H1 (cell line): Measurements from ENCODE around the gene TCF20. TPM values are rescaled to one million over a fixed set of nuclear protein-coding genes. Genes with fewer than 3 reads are reported as not detected.

ENCODE experiments used
- CTCF ChIA-PET: fragments of 300-600 bp; sonication (Branson Sonifier 250); formaldehyde crosslinking; loops from one replicate; lab custom pipeline; 2021; ENCODE audit not compliant: partially characterized antibody; lab: Charles Lee
- POLR2A ChIA-PET: fragments of 300-600 bp; sonication (Branson Sonifier 250); formaldehyde crosslinking; loops from one replicate; lab custom pipeline; 2021; ENCODE audit warnings: inconsistent platforms; ENCODE audit not compliant: partially characterized antibody; lab: Charles Lee
- DNase-seq, 2 experiments: peaks; one replicate each; pipeline versions ENCODE4 v3.0.0 to v3.0.0-alpha.2; 2010 to 2022; ENCODE audit warnings: low spot score in 2 of 2, low read depth in 1 of 2, mixed read lengths in 1 of 2
- FAIRE-seq: peaks from 2 replicates; lab custom pipeline; 2011; peaks lifted over from hg19 to GRCh38; lab: Jason Lieb, UNC
- H2AFZ ChIP-seq: 2 replicates; pipeline ENCODE4 v1.8.1; 2012; ENCODE audit warnings: low read length, inconsistent platforms
- H2AK5ac ChIP-seq: 2 replicates; pipeline ENCODE4 v1.6.1; 2013; ENCODE audit warnings: low read depth, low read length
- H2BK120ac ChIP-seq: replicated peaks from 2 replicates; pipeline ENCODE3; 2013; ENCODE audit warnings: low read depth, low read length, inconsistent platforms
- H2BK12ac ChIP-seq: 2 replicates; pipeline ENCODE4 v1.6.1; 2013; ENCODE audit warnings: low read depth, low read length
- H2BK15ac ChIP-seq: 2 replicates; pipeline ENCODE4 v1.6.1; 2013; ENCODE audit warnings: low read length
- H2BK20ac ChIP-seq: 2 replicates; pipeline ENCODE4 v1.6.1; 2013; ENCODE audit warnings: low read length
- H2BK5ac ChIP-seq: 2 replicates; pipeline ENCODE4 v1.6.1; 2013; ENCODE audit warnings: low read depth, low read length
- H3K14ac ChIP-seq: 2 replicates; pipeline ENCODE4 v1.6.1; 2013; ENCODE audit warnings: inconsistent platforms; ENCODE audit not compliant: insufficient read length
- H3K18ac ChIP-seq: 2 replicates; pipeline ENCODE4 v1.6.1; 2013; ENCODE audit warnings: low read length; ENCODE audit errors: extremely low read depth
- H3K23ac ChIP-seq: 2 replicates; pipeline ENCODE4 v1.6.1; 2013; ENCODE audit warnings: inconsistent platforms; ENCODE audit not compliant: insufficient read length
- H3K23me2 ChIP-seq: 2 replicates; pipeline ENCODE4 v1.6.1; 2013; ENCODE audit warnings: low read depth, low read length
- H3K27ac ChIP-seq: 2 replicates; pipeline ENCODE4 v1.6.1; 2011; ENCODE audit warnings: low read depth, low read length, inconsistent platforms
- H3K27me3 ChIP-seq, 4 experiments: replicated peaks in 1 of 4; 1 replicate in 1 of 4; 2 replicates in 3 of 4; pipeline versions ENCODE4 v1.6.1 to v1.8.1; 2011 to 2013; ENCODE audit warnings: low read length in 3 of 4, mild to moderate bottlenecking in 3 of 4, inconsistent platforms in 2 of 4, mixed read lengths in 2 of 4, moderate library complexity in 1 of 4; ENCODE audit not compliant: control insufficient read depth in 3 of 4, insufficient read depth in 3 of 4; ENCODE audit errors: extremely low read depth in 1 of 4
- H3K36me3 ChIP-seq, 4 experiments: 2 replicates each; pipeline versions ENCODE4 v1.6.1 to v1.8.1; 2011 to 2013; ENCODE audit warnings: mild to moderate bottlenecking in 4 of 4, low read length in 3 of 4, moderate library complexity in 2 of 4, control low read depth in 1 of 4, inconsistent platforms in 1 of 4; ENCODE audit not compliant: insufficient read depth in 4 of 4, control insufficient read depth in 2 of 4
- H3K4ac ChIP-seq: replicated peaks from 2 replicates; pipeline ENCODE3; 2013; ENCODE audit warnings: low read length, low read depth, mixed read lengths, inconsistent platforms; ENCODE audit not compliant: insufficient read length
- H3K4me1 ChIP-seq, 4 experiments: replicated peaks in 1 of 4; 1 replicate in 1 of 4; 2 replicates in 3 of 4; pipeline versions ENCODE4 v1.6.1 to v1.8.1; 2011 to 2013; ENCODE audit warnings: low read length in 3 of 4, inconsistent platforms in 2 of 4, mixed read lengths in 1 of 4; ENCODE audit not compliant: insufficient read depth in 4 of 4, control insufficient read depth in 3 of 4
- H3K4me2 ChIP-seq, 2 experiments: 2 replicates each; pipeline versions ENCODE4 v1.6.1 to v1.8.1; 2011 to 2013; ENCODE audit warnings: low read depth in 2 of 2, low read length in 2 of 2, control low read depth in 1 of 2, inconsistent platforms in 1 of 2, mild to moderate bottlenecking in 1 of 2; ENCODE audit not compliant: insufficient read depth in 1 of 2
- H3K4me3 ChIP-seq, 4 experiments: fragments of 200-600, 300-600 bp in 1 of 4; sonication (generic), shearing (Covaris generic), sonication (Bioruptor Twin) in 1 of 4; 2 replicates each; pipeline versions ENCODE4 v1.5.1 to v1.8.1; 2011 to 2016; ENCODE audit warnings: low read length in 4 of 4, low read depth in 3 of 4, control low read depth in 2 of 4, inconsistent platforms in 2 of 4, mild to moderate bottlenecking in 2 of 4, mixed read lengths in 1 of 4, moderate library complexity in 1 of 4; ENCODE audit not compliant: insufficient read depth in 2 of 4; ENCODE audit errors: extremely low read depth in 1 of 4
- H3K56ac ChIP-seq: replicated peaks from 2 replicates; pipeline ENCODE3; 2013; ENCODE audit warnings: low read depth, mild to moderate bottlenecking, mixed read lengths, low read length, inconsistent platforms; ENCODE audit not compliant: insufficient read length
- H3K79me1 ChIP-seq: 2 replicates; pipeline ENCODE4 v1.6.1; 2013; ENCODE audit warnings: low read depth, low read length, control low read depth
- H3K79me2 ChIP-seq, 2 experiments: 2 replicates each; pipeline versions ENCODE4 v1.6.1 to v1.8.1; 2012 to 2013; ENCODE audit warnings: low read length in 2 of 2, mild to moderate bottlenecking in 2 of 2, inconsistent platforms in 1 of 2; ENCODE audit not compliant: insufficient read depth in 2 of 2, control insufficient read depth in 1 of 2
- H3K9ac ChIP-seq, 4 experiments: replicated peaks in 1 of 4; 1 replicate in 1 of 4; 2 replicates in 3 of 4; pipeline versions ENCODE4 v1.6.1 to v1.8.1; 2011 to 2013; ENCODE audit warnings: low read depth in 3 of 4, low read length in 3 of 4, control low read depth in 2 of 4, mild to moderate bottlenecking in 2 of 4, moderate library complexity in 2 of 4, inconsistent platforms in 1 of 4; ENCODE audit errors: extremely low read depth in 1 of 4
- H3K9me3 ChIP-seq, 2 experiments: 2 replicates each; pipeline versions ENCODE4 v1.6.1 to v1.8.1; 2012 to 2013; ENCODE audit warnings: mild to moderate bottlenecking in 2 of 2, moderate library complexity in 2 of 2, control low read depth in 1 of 2, inconsistent platforms in 1 of 2, low read depth in 1 of 2, low read length in 1 of 2, mixed read lengths in 1 of 2; ENCODE audit not compliant: insufficient read depth in 2 of 2
- H4K20me1 ChIP-seq, 2 experiments: replicated peaks in 1 of 2; 2 replicates each; pipeline versions ENCODE3 to v1.8.1; 2011 to 2013; ENCODE audit warnings: inconsistent platforms in 2 of 2, low read length in 2 of 2, mild to moderate bottlenecking in 1 of 2; ENCODE audit not compliant: insufficient read depth in 2 of 2, control insufficient read depth in 1 of 2
- H4K5ac ChIP-seq: 2 replicates; pipeline ENCODE4 v1.6.1; 2013; ENCODE audit warnings: low read length, low read depth, mixed read lengths, inconsistent platforms; ENCODE audit not compliant: insufficient read length
- H4K8ac ChIP-seq: 2 replicates; pipeline ENCODE4 v1.8.0; 2013; ENCODE audit warnings: mild to moderate bottlenecking, moderate library complexity, low read length, inconsistent platforms; ENCODE audit not compliant: insufficient read depth; ENCODE audit errors: extremely low read depth
- H4K91ac ChIP-seq: replicated peaks from 2 replicates; pipeline ENCODE3; 2013; ENCODE audit warnings: low read length, mixed read lengths, inconsistent platforms; ENCODE audit not compliant: insufficient read length
- BRCA1 ChIP-seq: IDR thresholded peaks from 2 replicates; pipeline ENCODE4 v1.6.1; 2012; ENCODE audit warnings: low read depth, low read length, improper control_type of control experiment
- CHD2 ChIP-seq: IDR thresholded peaks from 2 replicates; pipeline ENCODE4 v1.6.1; 2012; ENCODE audit warnings: low read length, improper control_type of control experiment
- EGR1 ChIP-seq: IDR thresholded peaks from 2 replicates; pipeline ENCODE4 v1.6.1; 2011; ENCODE audit warnings: low read depth, low read length, borderline replicate concordance
- GTF2F1 ChIP-seq: IDR thresholded peaks from 2 replicates; pipeline ENCODE4 v1.6.1; 2012; ENCODE audit warnings: low read depth, low read length, improper control_type of control experiment, borderline replicate concordance
- HDAC2 ChIP-seq, 2 experiments: fragments of 300-600 bp in 1 of 2; sonication (generic) in 1 of 2; IDR thresholded peaks; 2 replicates each; pipeline ENCODE4 v1.6.1; 2011 to 2012; ENCODE audit warnings: low read depth in 2 of 2, low read length in 2 of 2, mild to moderate bottlenecking in 2 of 2, moderate library complexity in 2 of 2, borderline replicate concordance in 1 of 2, inconsistent platforms in 1 of 2
- HDAC6 ChIP-seq: IDR thresholded peaks from one replicate; pipeline ENCODE4 v1.7.1; 2012; ENCODE audit warnings: low read depth, mild to moderate bottlenecking, inconsistent platforms, low read length, moderate library complexity
- JUND ChIP-seq: IDR thresholded peaks from 2 replicates; pipeline ENCODE4 v1.6.1; 2011; ENCODE audit warnings: mild to moderate bottlenecking, improper control_type of control experiment, low read length
- KDM1A ChIP-seq: fragments of 200-600, 300-600 bp; sonication (generic); IDR thresholded peaks from 2 replicates; pipeline ENCODE4 v1.7.1; 2016; ENCODE audit warnings: mild to moderate bottlenecking, low read length, borderline replicate concordance
- POLR2AphosphoS5 ChIP-seq: IDR thresholded peaks from 2 replicates; pipeline ENCODE4 v1.6.1; 2011; ENCODE audit warnings: low read depth, low read length
- RNF2 ChIP-seq: fragments of 200-900, 300-1000 bp; sonication (generic); IDR thresholded peaks from 2 replicates; pipeline ENCODE4 v1.7.1; 2016; ENCODE audit warnings: borderline replicate concordance, low read depth, mild to moderate bottlenecking, antibody characterized with exemption, low read length; ENCODE audit not compliant: poor library complexity, severe bottlenecking; ENCODE audit errors: missing control alignments
- SIRT6 ChIP-seq: IDR thresholded peaks from one replicate; pipeline ENCODE4 v1.7.1; 2012; ENCODE audit warnings: low read length, inconsistent platforms
- SIX5 ChIP-seq: IDR thresholded peaks from 2 replicates; pipeline ENCODE4 v1.6.1; 2011; ENCODE audit warnings: mild to moderate bottlenecking, low read depth, low read length
- SP1 ChIP-seq: IDR thresholded peaks from 2 replicates; pipeline ENCODE4 v1.6.1; 2011; ENCODE audit warnings: low read depth, low read length
- SUZ12 ChIP-seq: fragments of 200-600 bp; sonication (generic); IDR thresholded peaks from 2 replicates; pipeline ENCODE4 v1.6.1; 2012; ENCODE audit warnings: mild to moderate bottlenecking, inconsistent platforms, low read length, moderate library complexity, mixed read lengths
- TAF7 ChIP-seq: optimal IDR thresholded peaks from 2 replicates; pipeline ENCODE3; 2011; ENCODE audit warnings: low read depth, mild to moderate bottlenecking, inconsistent platforms, low read length, moderate library complexity, borderline replicate concordance
- WGBS, 2 experiments: shearing (Covaris generic) in 1 of 2; methylation state at CpG; one replicate each; pipeline versions ENCODE4 v1.1.6 to v1.1.7; 2013 to 2015; ENCODE audit warnings: low lambda C conversion rate in 2 of 2, mixed read lengths in 2 of 2, inconsistent platforms in 1 of 2, low coverage in 1 of 2, missing lambda C conversion rate in 1 of 2; ENCODE audit not compliant: insufficient replicate concordance in 2 of 2, insufficient coverage in 1 of 2, insufficient read length in 1 of 2; ENCODE audit errors: extremely low coverage in 1 of 2, missing lambda C conversion rate in 1 of 2; 5-methylcytosine and 5-hydroxymethylcytosine counted together
- polyA plus RNA-seq, 7 experiments: library from polyadenylated mRNA; depleted of rRNA in 3 of 7; stranded (reverse) in 5 of 7; unstranded in 2 of 7; fragments of >200 nt in 5 of 7; fragments of 200-250 nt in 2 of 7; gene quantifications; 1 replicate in 5 of 7; 2 replicates in 1 of 7; 4 replicates in 1 of 7; pipeline versions ENCODE4 v1.2.1 to v1.2.3, GENCODE V29; 2011 to 2013; ENCODE audit warnings: missing spikeins in 2 of 7, mixed read lengths in 2 of 7
- total RNA-seq: library from RNA; stranded (reverse); fragmentation: NEBNext Ultra II Directional; extraction: Animal tissue kit (Norgen Biotek cat#: 25700); gene quantifications from 2 replicates; pipeline ENCODE4 v1.2.1, GENCODE V29; 2021

The TCF20 gene
- total and polyA plus RNA-seq, 2 of the 8 experiments (the other 6 are each of a cell fraction or from before 2014, with no cell fraction given) = 22.0 to 79.8 TPM

GRCh38 chr22:42233879-42234278 is 36.6 kb downstream of the TCF20 start:
- Histone ChIP-seq H3K36me3 (no peaks in the 10 kb centered on the region), H3K56ac (no peak overlapping the region), H2BK20ac (no peak overlapping the region), H2BK12ac (no peak overlapping the region), H3K4me3 (no peak overlapping the region), H3K27me3 (no peaks in the 10 kb centered on the region), H2AFZ (no peak overlapping the region), H4K91ac (no peak overlapping the region), H4K20me1 (peaks cover 11 to 33% of the 10 kb centered on the region in 2 experiments), H3K4ac (no peak overlapping the region), H2BK15ac (no peak overlapping the region), H4K5ac (no peak overlapping the region), H3K9ac (no peak overlapping the region), H2BK120ac (no peak overlapping the region), H2BK5ac (no peak overlapping the region), H3K18ac (no peak overlapping the region), H3K23me2 (no peaks in the 10 kb centered on the region), H3K79me1 (peaks cover 18% of the 10 kb centered on the region), H3K9me3 (peaks cover 0 to 15% of the 10 kb centered on the region in 2 experiments; a peak in 2 of 4 replicates), H2AK5ac (no peak overlapping the region), H3K23ac (no peak overlapping the region), H3K14ac (no peak overlapping the region), H3K27ac (no peak overlapping the region), H4K8ac (no peak overlapping the region), H3K79me2 (peaks cover 5 to 87% of the 10 kb centered on the region in 2 experiments), H3K4me1 (peaks cover 0 to 2% (median 2%) of the 10 kb centered on the region in 4 experiments; a peak in 2 of 7 replicates), H3K4me2 (no peak overlapping the region)
- WGBS, 2 experiments = 87% methylated on average over 3 of the region's 3 CpGs; no CpG with 5 or more reads in 1 of the 2 experiments
- ChIA-PET CTCF (no interaction called here), POLR2A (no interaction called here)
- FAIRE-seq (no peak), DNase-seq (no peak)
- TF ChIP-seq JUND (no peak), POLR2AphosphoS5 (no peak), SIX5 (no peak), KDM1A (no peak), SIRT6 (no peak), HDAC6 (no peak), EGR1 (no peak), BRCA1 (no peak), HDAC2 (IDR thresholded peaks at IDR 0.05; ENCODE audit: borderline replicate concordance in 1 of 2, low read depth in 2 of 2, low read length in 2 of 2) (no peak), CHD2 (no peak), SUZ12 (no peak), GTF2F1 (no peak), RNF2 (no peak), SP1 (no peak), TAF7 (no peak)
